Small intestine (tissue), 7 donors: ENCODE results near the gene RUNX2. TPM values are rescaled to one million over a fixed set of nuclear protein-coding genes. Genes with fewer than 3 reads are reported as not detected.

Experiments used
- DNase-seq, 2 donors: peaks; one replicate each; pipeline versions ENCODE4 v3.0.0 to v3.0.0-alpha.2; 2013
- FAIRE-seq: peaks from 2 replicates; lab custom pipeline; 2012; peaks lifted over from hg19 to GRCh38; lab: Jason Lieb, UNC
- H3K27ac ChIP-seq, 3 donors: one replicate each; pipeline ENCODE4 v1.5.1; 2013; ENCODE audit warnings: low read length in 2 of 3, mild to moderate bottlenecking in 2 of 3, control low read depth in 1 of 3, inconsistent platforms in 1 of 3, low read depth in 1 of 3, moderate library complexity in 1 of 3
- H3K27me3 ChIP-seq, 3 donors: one replicate each; pipeline ENCODE4 v1.6.1; 2013; ENCODE audit warnings: low read length in 3 of 3, inconsistent platforms in 1 of 3; ENCODE audit not compliant: control insufficient read depth in 3 of 3, insufficient read depth in 3 of 3
- H3K36me3 ChIP-seq, 3 donors: one replicate each; pipeline ENCODE4 v1.6.1; 2013; ENCODE audit warnings: low read length in 3 of 3, inconsistent platforms in 1 of 3, low read depth in 1 of 3, mild to moderate bottlenecking in 1 of 3, moderate library complexity in 1 of 3; ENCODE audit not compliant: control insufficient read depth in 3 of 3, insufficient read depth in 2 of 3
- H3K4me1 ChIP-seq, 3 donors: one replicate each; pipeline ENCODE4 v1.6.1; 2013; ENCODE audit warnings: low read length in 2 of 3, inconsistent platforms in 1 of 3, low read depth in 1 of 3, mild to moderate bottlenecking in 1 of 3, moderate library complexity in 1 of 3; ENCODE audit not compliant: control insufficient read depth in 3 of 3, insufficient read depth in 2 of 3
- H3K4me3 ChIP-seq, 3 donors: one replicate each; pipeline ENCODE4 v1.5.1; 2013; ENCODE audit warnings: low read length in 3 of 3, control low read depth in 1 of 3, inconsistent platforms in 1 of 3, low read depth in 1 of 3, mild to moderate bottlenecking in 1 of 3, moderate library complexity in 1 of 3
- H3K9me3 ChIP-seq, 2 donors: one replicate each; pipeline ENCODE4 v1.6.1; 2013; ENCODE audit warnings: low read depth in 1 of 2, low read length in 1 of 2; ENCODE audit not compliant: control insufficient read depth in 2 of 2, insufficient read depth in 1 of 2
- WGBS, 3 donors: extraction: QIAGEN DNeasy Blood & Tissue Kit; methylation state at CpG; one replicate each; pipeline ENCODE4 v1.1.7; 2013; 5-methylcytosine and 5-hydroxymethylcytosine counted together
- polyA plus RNA-seq, 4 donors: library from polyadenylated mRNA; stranded (reverse) in 3 of 4; unstranded in 1 of 4; fragments of 200-250 nt in 3 of 4; fragments of 120-200 nt in 1 of 4; gene quantifications; one replicate each; pipeline versions ENCODE4 v1.2.1 to v1.2.3, GENCODE V29; 2013
- donor health status: healthy with polysubstance abuse.
- donor health status: control.
- donor health status: control.
- donor health status: Bipolar disorder and iron deficiency.
- donor health status: healthy.

The RUNX2 gene
- polyA plus RNA-seq, 4 donors, result under 0.01 to 2.5 (median 0.94) TPM

- Histone ChIP-seq H3K36me3 (no peaks in the 10 kb centered on the region), H3K4me3 (no peak overlapping the region), H3K27me3 (peaks cover 0 to 24% (median 0%) of the 10 kb centered on the region in 3 donors), H3K27ac (no peak overlapping the region), H3K4me1 (peaks cover 0 to 8% (median 0%) of the 10 kb centered on the region in 3 donors), H3K9me3 (no peaks in the 10 kb centered on the region)
- WGBS, 3 donors, result 80 to 94% (median 81%) methylated on average over 2 of the region's 2 CpGs
- no peak for DNase-seq
- no peak for FAIRE-seq
Observed at GRCh38 chr6:45427726-45428125, 99.6 kb downstream of the RUNX2 start.

GRCh38 chr6:45428727-45429126, 100.6 kb downstream of the RUNX2 start:
- Histone ChIP-seq H3K4me1 (no peaks in the 10 kb centered on the region), H3K27ac (no peak overlapping the region), H3K4me3 (no peak overlapping the region), H3K9me3 (no peaks in the 10 kb centered on the region), H3K27me3 (peaks cover 0 to 14% (median 0%) of the 10 kb centered on the region in 3 donors), H3K36me3 (no peaks in the 10 kb centered on the region)
- no peak for FAIRE-seq
- DNase-seq, result no peak
- 64 to 78% (median 77%) methylated on average over 2 of the region's 2 CpGs for WGBS, 3 donors

- WGBS, 3 donors, result 57 to 63% (median 59%) methylated on average over 2 of the region's 2 CpGs
Observed at GRCh38 chr6:45430590-45431202, 102.6 kb downstream of the RUNX2 start.

GRCh38 chr6:45431317-45432065, 103.4 kb downstream of the RUNX2 start:
- Histone ChIP-seq H3K9me3 (no peaks in the 10 kb centered on the region), H3K27ac (peak overlapping the region in 1 of 3 donors; percentile 18), H3K4me1 (peaks cover 0 to 3% (median 0%) of the 10 kb centered on the region in 3 donors), H3K4me3 (no peak overlapping the region), H3K36me3 (no peaks in the 10 kb centered on the region), H3K27me3 (no peaks in the 10 kb centered on the region)
- FAIRE-seq (no peak), DNase-seq (no peak)
- 67 to 82% (median 73%) methylated on average over 10 of the region's 10 CpGs for WGBS, 3 donors

More at GRCh38 chr6:45430590-45431202, 102.6 kb downstream of the RUNX2 start:
- Histone ChIP-seq H3K4me1 (no peaks in the 10 kb centered on the region), H3K4me3 (no peak overlapping the region), H3K27me3 (no peaks in the 10 kb centered on the region), H3K36me3 (no peaks in the 10 kb centered on the region), H3K27ac (peak overlapping the region in 1 of 3 donors; percentile 5), H3K9me3 (no peaks in the 10 kb centered on the region)
- FAIRE-seq, result no peak
- DNase-seq, result no peak

- FAIRE-seq (no peak), DNase-seq (no peak)
Observed at GRCh38 chr6:45432977-45433376, 104.8 kb downstream of the RUNX2 start.

GRCh38 chr6:45433533-45434380, 105.6 kb downstream of the RUNX2 start:
- no peaks in the 10 kb centered on the region for H3K9me3 ChIP-seq
- H3K4me1 ChIP-seq, result peaks cover 0 to 7% (median 0%) of the 10 kb centered on the region in 3 donors
- FAIRE-seq (no peak), DNase-seq (peak; percentile 18 to 51)
- H3K27me3 ChIP-seq, result no peaks in the 10 kb centered on the region
- 10 to 51% (median 42%) methylated on average over 2 of the region's 2 CpGs for WGBS, 3 donors
- no peak overlapping the region for H3K4me3 ChIP-seq
- no peak overlapping the region for H3K27ac ChIP-seq
- H3K36me3 ChIP-seq, result no peaks in the 10 kb centered on the region

More at GRCh38 chr6:45432977-45433376, 104.8 kb downstream of the RUNX2 start:
- H3K9me3 ChIP-seq, result no peaks in the 10 kb centered on the region
- H3K27ac ChIP-seq, result no peak overlapping the region
- no peak overlapping the region for H3K4me3 ChIP-seq
- H3K27me3 ChIP-seq, result no peaks in the 10 kb centered on the region
- H3K4me1 ChIP-seq, result peaks cover 0 to 3% (median 0%) of the 10 kb centered on the region in 3 donors
- no peaks in the 10 kb centered on the region for H3K36me3 ChIP-seq
- 5 to 12% (median 10%) methylated on average over 2 of the region's 2 CpGs for WGBS, 3 donors

- FAIRE-seq (no peak), DNase-seq (no peak)
- Histone ChIP-seq H3K4me3 (no peak overlapping the region), H3K9me3 (no peaks in the 10 kb centered on the region), H3K27me3 (no peaks in the 10 kb centered on the region), H3K27ac (no peak overlapping the region), H3K4me1 (peaks cover 0 to 7% (median 0%) of the 10 kb centered on the region in 3 donors), H3K36me3 (no peaks in the 10 kb centered on the region)
Observed at GRCh38 chr6:45434381-45434700, 106.2 kb downstream of the RUNX2 start.
